NCI-H1105 treated with DMSO at 0.1 percent for 48 hours (cell line): ENCODE data around the gene TMEM178B.
"Not testable (repeated sequence)": the region's sequence is repeated elsewhere in the genome, so short reads cannot be mapped to it uniquely, and the experiment has no call there.

ENCODE experiments used
- DNase-seq: peaks from one replicate; lab custom pipeline; 2025; lab: John Stamatoyannopoulos, UW

Gene TMEM178B

GRCh38 chr7:141184532-141185190 is 110.8 kb downstream of the TMEM178B start:
- DNase-seq, result no peak

GRCh38 chr7:141185369-141185967 is 111.6 kb downstream of the TMEM178B start:
- no peak for DNase-seq

- no peak for DNase-seq
Observed at GRCh38 chr7:141189231-141189630, 115.4 kb downstream of the TMEM178B start.

GRCh38 chr7:141190495-141190894 is 116.6 kb downstream of the TMEM178B start:
- no peak for DNase-seq

- no peak for DNase-seq
Observed at GRCh38 chr7:141191277-141191676, 117.4 kb downstream of the TMEM178B start.

- DNase-seq, result no peak
Observed at GRCh38 chr7:141193066-141193465, 119.2 kb downstream of the TMEM178B start.

GRCh38 chr7:141195722-141196121 is 121.9 kb downstream of the TMEM178B start:
- not testable (repeated sequence) for DNase-seq

- no peak for DNase-seq
Observed at GRCh38 chr7:141198194-141198958, 124.5 kb downstream of the TMEM178B start.

GRCh38 chr7:141200191-141201108 is 126.6 kb downstream of the TMEM178B start:
- no peak for DNase-seq

- no peak for DNase-seq
Observed at GRCh38 chr7:141201145-141201885, 127.5 kb downstream of the TMEM178B start.

GRCh38 chr7:141202535-141202934 is 128.7 kb downstream of the TMEM178B start:
- DNase-seq, result no peak

GRCh38 chr7:141203177-141203576 is 129.3 kb downstream of the TMEM178B start:
- no peak for DNase-seq

- no peak for DNase-seq
Observed at GRCh38 chr7:141203586-141203985, 129.7 kb downstream of the TMEM178B start.

GRCh38 chr7:141207661-141208060 is 133.8 kb downstream of the TMEM178B start:
- no peak for DNase-seq

GRCh38 chr7:141208539-141208938 is 134.7 kb downstream of the TMEM178B start:
- no peak for DNase-seq

- no peak for DNase-seq
Observed at GRCh38 chr7:141209454-141209853, 135.6 kb downstream of the TMEM178B start.

GRCh38 chr7:141210862-141211261 is 137.0 kb downstream of the TMEM178B start:
- no peak for DNase-seq

GRCh38 chr7:141213226-141213625 is 139.4 kb downstream of the TMEM178B start:
- DNase-seq, result no peak

- no peak for DNase-seq
Observed at GRCh38 chr7:141217938-141218337, 144.1 kb downstream of the TMEM178B start.

- DNase-seq, result no peak
Observed at GRCh38 chr7:141218941-141219340, 145.1 kb downstream of the TMEM178B start.

- DNase-seq, result peak; percentile 29
Observed at GRCh38 chr7:141220263-141220880, 146.5 kb downstream of the TMEM178B start.
